Measurements from ENCODE around the gene THEMIS2. TPM values are rescaled to one million over a fixed set of nuclear protein-coding genes. Genes with fewer than 3 reads are reported as not detected.

THEMIS2 gene
- total and polyA plus RNA-seq, 2 of the 13 experiments (the other 11 are each of a cell fraction or from before 2014, with no cell fraction given) = 0.38 to 1.5 TPM

DNA sequence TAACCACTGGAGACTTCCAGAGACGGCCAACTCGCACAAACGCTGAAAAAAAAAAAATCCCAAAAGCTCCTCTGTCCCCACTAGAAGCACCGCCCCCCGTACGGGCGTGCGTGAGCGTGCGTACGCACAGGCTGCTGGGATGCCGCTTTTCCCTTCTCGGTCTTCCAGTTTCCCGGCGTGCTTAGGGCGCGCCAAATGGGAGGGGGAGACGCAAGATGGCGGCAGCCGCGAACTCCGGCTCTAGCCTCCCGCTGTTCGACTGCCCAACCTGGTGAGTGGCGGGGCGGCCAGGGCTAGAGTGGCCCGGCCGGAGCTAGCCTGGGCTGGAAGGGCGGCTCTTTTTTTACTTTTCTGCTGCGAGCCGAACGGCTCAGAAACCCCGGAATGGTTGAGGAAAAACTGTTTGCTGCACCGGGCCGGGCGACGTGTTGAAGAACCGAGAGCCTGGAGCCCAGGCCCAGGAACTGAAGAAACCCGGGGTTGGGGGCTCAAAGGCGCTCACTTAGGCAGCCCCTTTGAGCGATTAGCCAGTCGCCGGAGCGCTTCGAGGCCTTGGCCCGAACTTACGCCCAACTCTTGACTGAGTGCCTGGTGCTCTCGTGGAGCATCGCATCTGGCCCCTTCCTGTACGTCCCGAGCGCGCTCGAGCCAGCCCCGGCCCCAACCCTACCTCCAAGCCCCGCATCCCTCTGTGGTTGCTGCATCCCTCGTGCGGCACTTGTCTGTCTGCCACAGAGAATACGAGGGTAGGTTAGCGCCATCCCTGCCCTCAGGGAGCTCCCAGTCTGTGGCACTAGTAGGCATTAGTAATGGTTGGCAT is 41.5 kb upstream of the THEMIS2 start, which contains the start of gene PPP1R8 (continued):
- TF ChIP-seq PRMT3 (CRISPR knock-in tag; IDR thresholded peaks at IDR 0.05; ENCODE audit: borderline replicate concordance, low read depth) (0 out of 2 replicates have a peak, but pooled peaks have one; percentile 80), MED1 (CRISPR knock-in tag; IDR thresholded peaks at IDR 0.05) (peak; percentile 42; the same call in 1 of the 2 replicates), NFYC (CRISPR knock-in tag; IDR thresholded peaks at IDR 0.05) (peak; percentile 50), ZNF629 (CRISPR knock-in tag; conservative IDR thresholded peaks at IDR 0.05) (no peak), NCOR1 (IDR thresholded peaks at IDR 0.05; ENCODE audit: borderline replicate concordance, low read length) (no peak), GABPA (IDR thresholded peaks at IDR 0.05; ENCODE audit: low read depth, low read length) (no peak), GABPA (CRISPR knock-in tag; IDR thresholded peaks at IDR 0.05; ENCODE audit: low read depth) (peak; percentile 70), RBAK (CRISPR knock-in tag; IDR thresholded peaks at IDR 0.05) (no peak), SPEN (CRISPR knock-in tag; IDR thresholded peaks at IDR 0.05; ENCODE audit: low read depth) (peak; percentile 68; the same call in 1 of the 2 replicates), REL (CRISPR knock-in tag; conservative IDR thresholded peaks at IDR 0.05) (no peak), ZNF33B (CRISPR knock-in tag; IDR thresholded peaks at IDR 0.05) (no peak), ZSCAN12 (CRISPR knock-in tag; IDR thresholded peaks at IDR 0.05) (0 out of 2 replicates have a peak, but pooled peaks have one; percentile 43), SRSF1 (optimal IDR thresholded peaks at IDR 0.05; ENCODE audit: low read depth, low read length) (peak; percentile 87), ZNF83 (CRISPR knock-in tag; IDR thresholded peaks at IDR 0.05; ENCODE audit: borderline replicate concordance) (no peak), TEAD2 (CRISPR knock-in tag; IDR thresholded peaks at IDR 0.05) (no peak), HDAC1 (CRISPR knock-in tag; IDR thresholded peaks at IDR 0.05) (peak; percentile 97), CBX1 (IDR thresholded peaks at IDR 0.05; ENCODE audit: low read depth) (no peak), SSRP1 (CRISPR knock-in tag; IDR thresholded peaks at IDR 0.05) (no peak), RARG (CRISPR knock-in tag; IDR thresholded peaks at IDR 0.05; ENCODE audit: low read depth) (no peak)
- TF ChIP-seq, protein P1, sequence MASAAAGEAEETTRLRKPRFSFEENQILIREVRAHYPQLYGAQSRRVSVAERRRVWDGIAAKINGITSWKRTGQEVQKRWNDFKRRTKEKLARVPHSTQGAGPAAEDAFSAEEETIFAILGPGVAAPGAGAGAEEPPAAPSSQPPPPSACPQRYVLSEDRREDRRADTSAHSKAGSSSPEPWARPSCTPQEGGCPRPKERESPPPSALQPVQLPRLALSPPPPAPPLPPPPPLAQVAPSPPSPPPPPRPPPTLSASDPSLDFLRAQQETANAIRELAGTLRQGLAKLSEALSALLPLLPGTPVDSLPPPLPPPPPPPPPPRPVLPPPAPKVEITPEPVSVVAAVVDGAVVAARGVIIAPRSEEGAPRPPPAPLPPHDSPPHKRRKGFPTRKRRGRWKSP (CRISPR knock-in tag; IDR thresholded peaks at IDR 0.05) = no peak
- TF ChIP-seq, protein P2, sequence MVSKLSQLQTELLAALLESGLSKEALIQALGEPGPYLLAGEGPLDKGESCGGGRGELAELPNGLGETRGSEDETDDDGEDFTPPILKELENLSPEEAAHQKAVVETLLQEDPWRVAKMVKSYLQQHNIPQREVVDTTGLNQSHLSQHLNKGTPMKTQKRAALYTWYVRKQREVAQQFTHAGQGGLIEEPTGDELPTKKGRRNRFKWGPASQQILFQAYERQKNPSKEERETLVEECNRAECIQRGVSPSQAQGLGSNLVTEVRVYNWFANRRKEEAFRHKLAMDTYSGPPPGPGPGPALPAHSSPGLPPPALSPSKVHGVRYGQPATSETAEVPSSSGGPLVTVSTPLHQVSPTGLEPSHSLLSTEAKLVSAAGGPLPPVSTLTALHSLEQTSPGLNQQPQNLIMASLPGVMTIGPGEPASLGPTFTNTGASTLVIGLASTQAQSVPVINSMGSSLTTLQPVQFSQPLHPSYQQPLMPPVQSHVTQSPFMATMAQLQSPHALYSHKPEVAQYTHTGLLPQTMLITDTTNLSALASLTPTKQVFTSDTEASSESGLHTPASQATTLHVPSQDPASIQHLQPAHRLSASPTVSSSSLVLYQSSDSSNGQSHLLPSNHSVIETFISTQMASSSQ (IDR thresholded peaks at IDR 0.05; ENCODE audit: low read depth) = no peak
- TF ChIP-seq, protein P2 (CRISPR knock-in tag; IDR thresholded peaks at IDR 0.05; ENCODE audit: borderline replicate concordance) = 0 out of 2 replicates have a peak, but pooled peaks have one; percentile 23
- TF ChIP-seq, protein P3, sequence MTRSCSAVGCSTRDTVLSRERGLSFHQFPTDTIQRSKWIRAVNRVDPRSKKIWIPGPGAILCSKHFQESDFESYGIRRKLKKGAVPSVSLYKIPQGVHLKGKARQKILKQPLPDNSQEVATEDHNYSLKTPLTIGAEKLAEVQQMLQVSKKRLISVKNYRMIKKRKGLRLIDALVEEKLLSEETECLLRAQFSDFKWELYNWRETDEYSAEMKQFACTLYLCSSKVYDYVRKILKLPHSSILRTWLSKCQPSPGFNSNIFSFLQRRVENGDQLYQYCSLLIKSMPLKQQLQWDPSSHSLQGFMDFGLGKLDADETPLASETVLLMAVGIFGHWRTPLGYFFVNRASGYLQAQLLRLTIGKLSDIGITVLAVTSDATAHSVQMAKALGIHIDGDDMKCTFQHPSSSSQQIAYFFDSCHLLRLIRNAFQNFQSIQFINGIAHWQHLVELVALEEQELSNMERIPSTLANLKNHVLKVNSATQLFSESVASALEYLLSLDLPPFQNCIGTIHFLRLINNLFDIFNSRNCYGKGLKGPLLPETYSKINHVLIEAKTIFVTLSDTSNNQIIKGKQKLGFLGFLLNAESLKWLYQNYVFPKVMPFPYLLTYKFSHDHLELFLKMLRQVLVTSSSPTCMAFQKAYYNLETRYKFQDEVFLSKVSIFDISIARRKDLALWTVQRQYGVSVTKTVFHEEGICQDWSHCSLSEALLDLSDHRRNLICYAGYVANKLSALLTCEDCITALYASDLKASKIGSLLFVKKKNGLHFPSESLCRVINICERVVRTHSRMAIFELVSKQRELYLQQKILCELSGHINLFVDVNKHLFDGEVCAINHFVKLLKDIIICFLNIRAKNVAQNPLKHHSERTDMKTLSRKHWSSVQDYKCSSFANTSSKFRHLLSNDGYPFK (CRISPR knock-in tag; IDR thresholded peaks at IDR 0.05; ENCODE audit: borderline replicate concordance) = peak; percentile 96

All from HepG2 (cell line).